ENCODE data around the gene NCAPG. TPM values are rescaled to one million over a fixed set of nuclear protein-coding genes. Genes with fewer than 3 reads are reported as not detected.

Gene NCAPG, protein sequence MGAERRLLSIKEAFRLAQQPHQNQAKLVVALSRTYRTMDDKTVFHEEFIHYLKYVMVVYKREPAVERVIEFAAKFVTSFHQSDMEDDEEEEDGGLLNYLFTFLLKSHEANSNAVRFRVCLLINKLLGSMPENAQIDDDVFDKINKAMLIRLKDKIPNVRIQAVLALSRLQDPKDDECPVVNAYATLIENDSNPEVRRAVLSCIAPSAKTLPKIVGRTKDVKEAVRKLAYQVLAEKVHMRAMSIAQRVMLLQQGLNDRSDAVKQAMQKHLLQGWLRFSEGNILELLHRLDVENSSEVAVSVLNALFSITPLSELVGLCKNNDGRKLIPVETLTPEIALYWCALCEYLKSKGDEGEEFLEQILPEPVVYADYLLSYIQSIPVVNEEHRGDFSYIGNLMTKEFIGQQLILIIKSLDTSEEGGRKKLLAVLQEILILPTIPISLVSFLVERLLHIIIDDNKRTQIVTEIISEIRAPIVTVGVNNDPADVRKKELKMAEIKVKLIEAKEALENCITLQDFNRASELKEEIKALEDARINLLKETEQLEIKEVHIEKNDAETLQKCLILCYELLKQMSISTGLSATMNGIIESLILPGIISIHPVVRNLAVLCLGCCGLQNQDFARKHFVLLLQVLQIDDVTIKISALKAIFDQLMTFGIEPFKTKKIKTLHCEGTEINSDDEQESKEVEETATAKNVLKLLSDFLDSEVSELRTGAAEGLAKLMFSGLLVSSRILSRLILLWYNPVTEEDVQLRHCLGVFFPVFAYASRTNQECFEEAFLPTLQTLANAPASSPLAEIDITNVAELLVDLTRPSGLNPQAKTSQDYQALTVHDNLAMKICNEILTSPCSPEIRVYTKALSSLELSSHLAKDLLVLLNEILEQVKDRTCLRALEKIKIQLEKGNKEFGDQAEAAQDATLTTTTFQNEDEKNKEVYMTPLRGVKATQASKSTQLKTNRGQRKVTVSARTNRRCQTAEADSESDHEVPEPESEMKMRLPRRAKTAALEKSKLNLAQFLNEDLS
- total RNA-seq (10 to 100 TPM; 20.3 to 22.2 TPM), polyA plus RNA-seq (ENCODE audit: insufficient read length in 2 of 2) (10 to 100 TPM; 15.4 to 18.1 TPM)
- long read RNA-seq, donor 1, full-length matches to known transcripts, result 1 of 1 reads
- long read RNA-seq, donor 1, partial matches to known transcripts, result 0 of 1 reads
- long read RNA-seq, donor 1, other reads (novel, unspliced or antisense), result 0 of 1 reads
- long read RNA-seq, donor 2, partial matches to known transcripts, result 0 of 1 reads
- long read RNA-seq, donor 2, other reads (novel, unspliced or antisense), result 0 of 1 reads
- long read RNA-seq, donor 3, partial matches to known transcripts, result 15 of 15 reads
- long read RNA-seq, donor 3, other reads (novel, unspliced or antisense), result 0 of 15 reads
- long read RNA-seq, donor 4, partial matches to known transcripts, result 0 of 2 reads
- long read RNA-seq, donor 4, other reads (novel, unspliced or antisense), result 0 of 2 reads

DNA sequence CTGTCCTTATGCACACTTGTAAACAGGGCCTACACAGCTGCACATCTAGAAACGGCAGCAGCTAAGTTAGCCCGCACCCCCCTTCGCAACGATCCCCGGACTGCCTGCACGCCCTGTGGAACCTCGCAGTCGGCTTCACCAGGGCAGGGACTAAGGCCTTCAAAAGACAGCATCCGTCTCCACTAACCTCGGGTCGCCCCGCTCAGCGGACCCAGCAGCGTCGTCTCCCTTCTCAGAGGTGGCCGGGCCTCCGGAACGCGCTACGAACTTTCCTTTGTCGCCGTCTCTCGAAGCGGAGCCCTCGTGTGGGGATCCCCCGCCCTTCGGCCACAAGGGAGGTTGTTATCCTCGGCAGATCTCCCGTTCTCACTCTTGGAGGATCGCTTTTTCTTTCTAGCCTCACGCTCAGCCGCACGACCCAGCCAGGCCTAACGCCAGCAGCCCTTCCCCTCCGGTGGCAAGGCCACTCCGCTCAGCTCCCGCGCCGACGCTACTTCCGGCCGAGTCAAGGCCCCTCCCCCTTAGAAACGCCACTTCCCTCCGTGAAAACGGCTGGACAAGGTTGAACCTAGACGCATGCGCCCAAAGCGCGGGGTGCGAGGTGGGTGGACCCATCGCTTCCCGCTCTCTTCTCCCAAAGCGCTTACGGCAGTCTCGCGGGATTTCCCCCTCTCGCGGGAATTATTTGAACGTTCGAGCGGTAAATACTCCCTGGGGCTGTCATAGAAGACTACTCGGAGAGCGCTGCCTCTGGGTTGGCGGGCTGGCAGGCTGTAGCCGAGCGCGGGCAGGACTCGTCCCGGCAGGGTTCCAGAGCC, at the start of gene NCAPG, which contains the start of gene DCAF16:
TSS of gene NCAPG (plus strand) at position 720 of the 818 bp plus-strand sequence. CDS start 99 bp downstream, outside the sequence.
TSS of gene DCAF16 (minus strand) at position 498 of the 818 bp plus-strand sequence. CDS start 6,616 bp downstream, outside the sequence.
- Histone ChIP-seq H3K27me3 (ENCODE audit: control insufficient read depth, insufficient read depth, low read length) (no peaks in the 10 kb centered on the region), H3K27ac (ENCODE audit: low read depth, low read length) (peak within 1 kb of the TSS; percentile 97), H3K4me3 (ENCODE audit: low read depth, low read length) (peak within 1 kb of the TSS; percentile 91), H3K4me1 (ENCODE audit: control insufficient read depth, insufficient read depth, low read length) (peaks cover 10% of the 10 kb centered on the region), H3K36me3 (ENCODE audit: control insufficient read depth, insufficient read depth, low read length) (no peaks in the 10 kb centered on the region), H3K9me3 (ENCODE audit: control insufficient read depth, insufficient read depth, low read length) (no peaks in the 10 kb centered on the region)
- peak; percentile 98 to 100 (median 99) for DNase-seq (ENCODE audit: low read depth in 4 of 6, low spot score in 6 of 6)
- WGBS (ENCODE audit: insufficient coverage), result under 1% methylated on average over 69 of the region's 69 CpGs

DNA sequence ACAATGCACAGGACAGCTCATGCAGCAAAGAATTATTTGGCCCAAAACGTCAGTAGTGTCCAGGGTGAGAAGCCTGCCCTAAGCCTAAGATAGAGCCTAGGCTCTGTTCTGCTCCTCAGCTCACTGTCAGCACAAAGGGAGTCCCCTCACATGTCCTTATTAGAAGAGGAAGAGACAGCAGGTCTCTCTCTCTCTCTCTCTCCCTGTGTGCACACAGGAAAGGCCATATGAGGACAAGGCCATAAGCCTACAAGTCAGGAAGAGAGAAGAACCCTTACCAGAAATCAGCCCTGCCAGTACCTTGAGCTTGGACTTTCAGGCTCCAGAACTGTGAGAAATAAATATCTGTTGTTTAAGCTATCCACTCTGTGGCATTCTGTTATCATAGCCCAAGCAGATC, 49.7 kb upstream of the NCAPG start:
- Histone ChIP-seq H3K4me1 (ENCODE audit: control insufficient read depth, insufficient read depth, low read length) (peaks cover 7% of the 10 kb centered on the region), H3K36me3 (ENCODE audit: control insufficient read depth, insufficient read depth, low read length) (no peaks in the 10 kb centered on the region), H3K27ac (ENCODE audit: low read depth, low read length) (no peak overlapping the region), H3K9me3 (ENCODE audit: control insufficient read depth, insufficient read depth, low read length) (no peaks in the 10 kb centered on the region), H3K4me3 (ENCODE audit: low read depth, low read length) (no peak overlapping the region), H3K27me3 (ENCODE audit: control insufficient read depth, insufficient read depth, low read length) (no peaks in the 10 kb centered on the region)
- no peak for DNase-seq (ENCODE audit: low read depth in 4 of 6, low spot score in 6 of 6)
- 67% methylated on average over 1 of the region's 1 CpG for WGBS (ENCODE audit: insufficient coverage)

DNA sequence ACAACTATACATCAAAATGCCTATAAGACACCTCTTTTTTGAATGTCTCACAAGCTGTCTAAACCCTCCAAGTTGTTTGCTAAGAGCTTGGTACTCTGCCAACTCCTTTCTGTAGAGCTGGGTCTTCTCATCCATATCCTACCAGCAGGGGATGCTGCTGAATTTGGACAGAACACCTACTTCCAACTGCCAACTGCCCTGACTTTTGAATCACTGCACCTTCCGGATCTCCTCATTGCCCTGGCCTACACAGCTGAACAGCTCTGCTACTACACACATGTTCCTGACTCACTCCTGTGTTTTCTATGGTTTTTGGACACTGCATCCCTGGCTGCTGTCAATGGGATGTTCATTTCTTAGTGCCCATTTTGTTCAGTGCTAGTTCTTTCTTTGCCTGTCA, 48.1 kb upstream of the NCAPG start:
- Histone ChIP-seq H3K27me3 (ENCODE audit: control insufficient read depth, insufficient read depth, low read length) (no peaks in the 10 kb centered on the region), H3K36me3 (ENCODE audit: control insufficient read depth, insufficient read depth, low read length) (peaks cover 3% of the 10 kb centered on the region), H3K4me3 (ENCODE audit: low read depth, low read length) (no peak overlapping the region), H3K27ac (ENCODE audit: low read depth, low read length) (no peak overlapping the region), H3K4me1 (ENCODE audit: control insufficient read depth, insufficient read depth, low read length) (peaks cover 7% of the 10 kb centered on the region), H3K9me3 (ENCODE audit: control insufficient read depth, insufficient read depth, low read length) (no peaks in the 10 kb centered on the region)
- WGBS (ENCODE audit: insufficient coverage), result 55% methylated on average over 1 of the region's 1 CpG
- peak in 2 of 6 donors; percentile 28 to 49 for DNase-seq (ENCODE audit: low read depth in 4 of 6, low spot score in 6 of 6)

DNA sequence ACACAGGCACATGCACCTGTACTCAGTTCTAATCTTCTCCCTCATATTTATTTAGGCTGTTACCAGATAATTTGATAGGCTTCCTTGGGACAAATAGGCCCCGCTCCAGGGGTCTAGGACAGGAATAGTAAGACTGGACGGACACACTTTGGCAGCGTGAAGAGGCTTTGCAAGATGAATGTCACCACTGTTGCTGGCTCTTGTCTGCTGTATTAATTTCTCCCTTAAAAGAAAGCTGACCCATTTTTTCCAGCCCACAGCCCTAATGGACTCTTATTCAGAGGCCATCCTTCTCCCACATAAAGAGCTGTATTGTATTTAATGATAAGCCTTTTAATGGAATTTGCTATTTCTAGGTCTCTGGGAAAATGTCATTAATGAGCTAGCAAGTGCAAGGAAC, 47.4 kb upstream of the NCAPG start:
- WGBS (ENCODE audit: insufficient coverage), result 42% methylated on average over 3 of the region's 3 CpGs
- Histone ChIP-seq H3K27me3 (ENCODE audit: control insufficient read depth, insufficient read depth, low read length) (no peaks in the 10 kb centered on the region), H3K4me1 (ENCODE audit: control insufficient read depth, insufficient read depth, low read length) (peaks cover 7% of the 10 kb centered on the region), H3K9me3 (ENCODE audit: control insufficient read depth, insufficient read depth, low read length) (no peaks in the 10 kb centered on the region), H3K36me3 (ENCODE audit: control insufficient read depth, insufficient read depth, low read length) (peaks cover 3% of the 10 kb centered on the region), H3K4me3 (ENCODE audit: low read depth, low read length) (no peak overlapping the region), H3K27ac (ENCODE audit: low read depth, low read length) (peak overlapping the region; percentile 52)
- peak in 2 of 6 donors; percentile 46 to 53 for DNase-seq (ENCODE audit: low read depth in 4 of 6, low spot score in 6 of 6)

DNA sequence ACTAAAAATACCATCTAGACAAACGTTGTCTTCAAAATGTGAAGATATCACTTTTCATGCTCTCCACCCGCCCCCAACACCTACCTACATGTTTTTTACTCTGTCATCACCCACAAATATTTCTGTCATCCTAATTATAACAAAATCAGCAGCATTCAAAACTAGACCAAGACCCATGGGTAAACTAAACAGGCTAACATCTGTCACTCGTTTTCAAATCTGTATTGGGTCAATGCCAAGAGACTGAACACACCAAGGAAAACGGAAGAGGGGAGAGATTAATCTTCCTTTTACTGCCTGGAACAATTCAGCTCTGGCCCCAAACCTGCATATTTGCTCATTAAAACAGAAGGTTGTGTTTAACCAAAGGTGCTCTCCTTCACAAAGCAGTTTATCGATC, 46.8 kb upstream of the NCAPG start:
- Histone ChIP-seq H3K27ac (ENCODE audit: low read depth, low read length) (no peak overlapping the region), H3K4me1 (ENCODE audit: control insufficient read depth, insufficient read depth, low read length) (peaks cover 7% of the 10 kb centered on the region), H3K9me3 (ENCODE audit: control insufficient read depth, insufficient read depth, low read length) (no peaks in the 10 kb centered on the region), H3K36me3 (ENCODE audit: control insufficient read depth, insufficient read depth, low read length) (peaks cover 3% of the 10 kb centered on the region), H3K4me3 (ENCODE audit: low read depth, low read length) (no peak overlapping the region), H3K27me3 (ENCODE audit: control insufficient read depth, insufficient read depth, low read length) (no peaks in the 10 kb centered on the region)
- peak in 1 of 6 donors; percentile 18 for DNase-seq (ENCODE audit: low read depth in 4 of 6, low spot score in 6 of 6)
- WGBS (ENCODE audit: insufficient coverage), result 62% methylated on average over 2 of the region's 5 CpGs

DNA sequence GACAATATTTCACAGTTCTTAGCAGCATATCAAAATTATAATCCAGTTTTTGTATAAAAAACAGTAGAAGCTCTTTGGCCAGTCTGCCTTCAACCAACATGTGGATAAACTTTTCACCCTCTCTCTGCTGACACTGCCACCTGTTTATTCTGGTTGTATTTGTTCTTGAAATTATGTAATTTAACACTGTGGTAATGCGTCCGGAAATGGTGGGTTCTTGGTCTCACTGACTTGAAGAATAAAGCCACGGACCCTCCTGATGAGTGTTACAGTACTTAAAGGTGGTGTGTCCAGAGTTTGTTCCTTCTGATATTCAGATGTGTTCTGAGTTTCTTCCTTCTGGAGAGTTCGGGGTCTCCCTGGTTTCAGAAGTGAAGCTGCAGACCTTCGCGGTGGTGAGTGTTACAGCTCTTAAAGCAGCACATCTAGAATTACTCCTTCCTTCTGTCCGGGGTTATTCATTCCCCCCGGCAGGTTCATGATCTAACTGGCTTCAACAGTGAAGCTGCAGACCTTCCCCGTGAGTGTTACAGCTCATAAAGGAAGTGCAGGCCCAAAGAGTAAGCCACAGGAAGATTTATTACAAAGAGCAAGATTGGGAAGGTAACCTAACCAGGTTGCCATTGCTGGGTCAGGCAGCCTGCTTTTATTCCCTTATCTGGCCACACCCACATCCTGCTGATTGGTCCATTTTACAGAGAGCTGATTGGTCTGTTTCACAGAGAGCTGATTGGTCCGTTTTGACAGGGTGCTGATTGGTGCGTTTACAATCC, 45.1 kb upstream of the NCAPG start:
- peaks cover 3% of the 10 kb centered on the region for H3K36me3 ChIP-seq (ENCODE audit: control insufficient read depth, insufficient read depth, low read length)
- DNase-seq (ENCODE audit: low read depth in 4 of 6, low spot score in 6 of 6), result no peak
- 88% methylated on average over 8 of the region's 11 CpGs for WGBS (ENCODE audit: insufficient coverage)
- H3K4me1 ChIP-seq (ENCODE audit: control insufficient read depth, insufficient read depth, low read length), result peaks cover 7% of the 10 kb centered on the region
- H3K27me3 ChIP-seq (ENCODE audit: control insufficient read depth, insufficient read depth, low read length), result no peaks in the 10 kb centered on the region
- H3K9me3 ChIP-seq (ENCODE audit: control insufficient read depth, insufficient read depth, low read length), result no peaks in the 10 kb centered on the region
- no peak overlapping the region for H3K4me3 ChIP-seq (ENCODE audit: low read depth, low read length)
- no peak overlapping the region for H3K27ac ChIP-seq (ENCODE audit: low read depth, low read length)

DNA sequence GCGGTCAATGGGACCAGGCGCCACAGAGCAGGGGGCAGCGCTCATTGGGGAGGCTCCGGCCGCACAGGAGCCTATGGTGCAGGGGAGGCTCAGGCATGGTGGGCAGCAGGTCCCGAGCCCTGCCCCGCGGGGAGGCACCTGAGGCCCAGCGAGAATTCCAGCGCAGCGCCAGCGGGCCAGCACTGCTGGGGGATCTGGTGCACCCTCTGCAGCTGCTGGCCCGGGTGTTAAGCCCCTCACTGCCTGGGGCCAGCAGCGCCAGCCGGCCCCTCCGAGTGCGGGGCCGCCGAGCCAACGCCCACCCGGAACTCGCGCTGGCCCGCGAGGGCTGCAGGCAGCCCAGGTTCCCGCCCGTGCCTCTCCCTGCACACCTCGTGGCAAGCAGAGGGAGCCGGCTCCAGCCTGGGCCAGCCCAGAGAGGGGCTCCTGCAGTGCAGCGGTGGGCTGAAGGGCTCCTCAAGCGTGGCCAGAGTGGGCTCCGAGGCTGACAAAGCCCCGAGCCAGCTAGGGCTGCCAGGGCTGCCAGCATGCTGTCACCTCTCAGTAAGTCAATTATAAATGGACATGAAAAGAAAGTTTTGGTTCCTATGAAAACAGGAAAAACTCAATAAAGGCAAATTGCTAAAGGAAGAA, 43.8 kb upstream of the NCAPG start:
- WGBS (ENCODE audit: insufficient coverage), result 91% methylated on average over 33 of the region's 33 CpGs
- H3K27ac ChIP-seq (ENCODE audit: low read depth, low read length), result no peak overlapping the region
- no peak for DNase-seq (ENCODE audit: low read depth in 4 of 6, low spot score in 6 of 6)
- H3K27me3 ChIP-seq (ENCODE audit: control insufficient read depth, insufficient read depth, low read length), result no peaks in the 10 kb centered on the region
- H3K4me3 ChIP-seq (ENCODE audit: low read depth, low read length), result no peak overlapping the region
- H3K36me3 ChIP-seq (ENCODE audit: control insufficient read depth, insufficient read depth, low read length), result peaks cover 3% of the 10 kb centered on the region
- peaks cover 7% of the 10 kb centered on the region for H3K4me1 ChIP-seq (ENCODE audit: control insufficient read depth, insufficient read depth, low read length)
- no peaks in the 10 kb centered on the region for H3K9me3 ChIP-seq (ENCODE audit: control insufficient read depth, insufficient read depth, low read length)

All from spinal cord (tissue), 10 donors.